Measurements from ENCODE around the gene PRPF18.

Gene PRPF18

GRCh38 chr10:13644866-13645265 is 58.1 kb downstream of the PRPF18 start:
- no peak for DNase-seq

GRCh38 chr10:13648425-13648824 is 61.7 kb downstream of the PRPF18 start:
- DNase-seq: no peak

- DNase-seq: no peak
Measured at GRCh38 chr10:13649844-13650520, 63.2 kb downstream of the PRPF18 start.

GRCh38 chr10:13650961-13651360 is 64.2 kb downstream of the PRPF18 start:
- DNase-seq: no peak

GRCh38 chr10:13651969-13652720 is 65.4 kb downstream of the PRPF18 start:
- no peak for DNase-seq

- no peak for DNase-seq
Measured at GRCh38 chr10:13652860-13653259, 66.1 kb downstream of the PRPF18 start.

GRCh38 chr10:13654118-13654830 is 67.5 kb downstream of the PRPF18 start:
- no peak for DNase-seq

GRCh38 chr10:13654846-13655245 is 68.1 kb downstream of the PRPF18 start:
- no peak for DNase-seq

- DNase-seq: no peak
Measured at GRCh38 chr10:13656337-13657100, 69.8 kb downstream of the PRPF18 start.

- no peak for DNase-seq
Measured at GRCh38 chr10:13657101-13657680, 70.4 kb downstream of the PRPF18 start.

- DNase-seq: no peak
Measured at GRCh38 chr10:13658264-13658663, 71.5 kb downstream of the PRPF18 start.

GRCh38 chr10:13658871-13659685 is 72.3 kb downstream of the PRPF18 start:
- DNase-seq: no peak

- DNase-seq: peak; percentile 70
Measured at GRCh38 chr10:13659887-13660550, 73.3 kb downstream of the PRPF18 start.

GRCh38 chr10:13660551-13660920 is 73.8 kb downstream of the PRPF18 start:
- DNase-seq: peak; percentile 73

GRCh38 chr10:13661256-13661655 is 74.5 kb downstream of the PRPF18 start:
- DNase-seq: no peak

GRCh38 chr10:13665516-13666262 is 78.9 kb downstream of the PRPF18 start:
- no peak for DNase-seq

GRCh38 chr10:13668126-13668525 is 81.4 kb downstream of the PRPF18 start:
- no peak for DNase-seq

- DNase-seq: no peak
Measured at GRCh38 chr10:13669182-13669855, 82.6 kb downstream of the PRPF18 start.

GRCh38 chr10:13669901-13670300 is 83.1 kb downstream of the PRPF18 start:
- DNase-seq: no peak

- no peak for DNase-seq
Measured at GRCh38 chr10:13670311-13670710, 83.5 kb downstream of the PRPF18 start.

Data from fibroblast of skin of right biceps (primary cell).